ENCODE data around the gene SNX18.

SNX18 gene

GRCh38 chr5:54570916-54571315 lies 53.4 kb downstream of the SNX18 start:
- TF ChIP-seq CTCF (IDR thresholded peaks at IDR 0.05; ENCODE audit: extremely low read depth, missing control alignments) = no peak
- DNase-seq (ENCODE audit: low spot score) = no peak

GRCh38 chr5:54571462-54571861 lies 53.9 kb downstream of the SNX18 start:
- no peak for TF ChIP-seq CTCF (IDR thresholded peaks at IDR 0.05; ENCODE audit: extremely low read depth, missing control alignments)
- DNase-seq (ENCODE audit: low spot score) = no peak

GRCh38 chr5:54573812-54574489 lies 56.4 kb downstream of the SNX18 start:
- DNase-seq (ENCODE audit: low spot score) = no peak
- TF ChIP-seq CTCF (IDR thresholded peaks at IDR 0.05; ENCODE audit: extremely low read depth, missing control alignments) = no peak

- TF ChIP-seq CTCF (IDR thresholded peaks at IDR 0.05; ENCODE audit: extremely low read depth, missing control alignments) = no peak
- no peak for DNase-seq (ENCODE audit: low spot score)
These were observed 60.0 kb downstream of the SNX18 start for GRCh38 chr5:54577528-54577927.

- no peak for TF ChIP-seq CTCF (IDR thresholded peaks at IDR 0.05; ENCODE audit: extremely low read depth, missing control alignments)
These were observed 60.5 kb downstream of the SNX18 start for GRCh38 chr5:54577937-54578653.

GRCh38 chr5:54579591-54580295 lies 62.2 kb downstream of the SNX18 start:
- DNase-seq (ENCODE audit: low spot score) = no peak
- TF ChIP-seq CTCF (IDR thresholded peaks at IDR 0.05; ENCODE audit: extremely low read depth, missing control alignments) = no peak

More at GRCh38 chr5:54577937-54578653, 60.5 kb downstream of the SNX18 start:
- no peak for DNase-seq (ENCODE audit: low spot score)

Measured in GM20000 (cell line).